ENCODE measurements around the gene PACSIN1.

DNA sequence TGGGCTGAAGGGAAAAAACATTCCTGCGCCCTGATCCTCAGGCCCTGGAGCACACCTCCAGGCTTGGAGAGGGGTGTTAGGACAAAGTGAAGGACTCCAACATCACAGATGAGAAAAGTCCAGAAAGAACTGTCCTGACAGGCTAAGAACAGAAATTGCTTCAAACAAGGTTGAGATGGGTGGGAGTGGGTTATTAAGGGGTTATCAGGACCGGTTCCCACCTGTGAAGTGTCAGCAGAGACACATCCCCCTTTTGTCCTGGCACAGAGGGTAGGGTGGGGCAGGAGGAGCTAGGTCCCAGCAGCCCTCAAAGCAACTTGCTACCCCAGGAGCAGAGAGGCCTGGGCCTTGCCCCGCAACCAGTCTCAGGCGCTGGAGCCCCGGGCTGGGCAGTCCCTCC, 86.7 kb downstream of the PACSIN1 start:
- TF ChIP-seq, protein P1, sequence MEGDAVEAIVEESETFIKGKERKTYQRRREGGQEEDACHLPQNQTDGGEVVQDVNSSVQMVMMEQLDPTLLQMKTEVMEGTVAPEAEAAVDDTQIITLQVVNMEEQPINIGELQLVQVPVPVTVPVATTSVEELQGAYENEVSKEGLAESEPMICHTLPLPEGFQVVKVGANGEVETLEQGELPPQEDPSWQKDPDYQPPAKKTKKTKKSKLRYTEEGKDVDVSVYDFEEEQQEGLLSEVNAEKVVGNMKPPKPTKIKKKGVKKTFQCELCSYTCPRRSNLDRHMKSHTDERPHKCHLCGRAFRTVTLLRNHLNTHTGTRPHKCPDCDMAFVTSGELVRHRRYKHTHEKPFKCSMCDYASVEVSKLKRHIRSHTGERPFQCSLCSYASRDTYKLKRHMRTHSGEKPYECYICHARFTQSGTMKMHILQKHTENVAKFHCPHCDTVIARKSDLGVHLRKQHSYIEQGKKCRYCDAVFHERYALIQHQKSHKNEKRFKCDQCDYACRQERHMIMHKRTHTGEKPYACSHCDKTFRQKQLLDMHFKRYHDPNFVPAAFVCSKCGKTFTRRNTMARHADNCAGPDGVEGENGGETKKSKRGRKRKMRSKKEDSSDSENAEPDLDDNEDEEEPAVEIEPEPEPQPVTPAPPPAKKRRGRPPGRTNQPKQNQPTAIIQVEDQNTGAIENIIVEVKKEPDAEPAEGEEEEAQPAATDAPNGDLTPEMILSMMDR (IDR thresholded peaks at IDR 0.05): no peak
- no peak for TF ChIP-seq POLR2A (IDR thresholded peaks at IDR 0.05)

Measured in breast epithelium (tissue), 3 donors.